Measurements from ENCODE around the gene ARHGAP23. TPM values are rescaled to one million over a fixed set of nuclear protein-coding genes. Genes with fewer than 3 reads are reported as not detected.

Gene ARHGAP23
- total and polyA plus RNA-seq, 2 experiments from 2014 or later: 16.0 to 30.0 TPM

GRCh38 chr17:38545531-38546225, 117.4 kb downstream of the ARHGAP23 start:
- no peaks in the 10 kb centered on the region for H3K79me2 ChIP-seq
- TF ChIP-seq EZH2 (IDR thresholded peaks at IDR 0.05; ENCODE audit: borderline replicate concordance) (no peak), CTCF (IDR thresholded peaks at IDR 0.05; ENCODE audit: poor library complexity) (no peak), EZH2phosphoT487 (IDR thresholded peaks at IDR 0.05; ENCODE audit: low read depth, severe bottlenecking, unreplicated experiment) (no peak)
- no peaks in the 10 kb centered on the region for H3K9me2 ChIP-seq (replicated peaks; ENCODE audit: insufficient read depth)
- H3K4me3 ChIP-seq: no peak overlapping the region
- no peak overlapping the region for H3K4me2 ChIP-seq
- 91% methylated on average over 12 of the region's 12 CpGs for WGBS (ENCODE audit: low lambda C conversion rate, missing lambda C conversion rate)
- no peak overlapping the region for H3K27ac ChIP-seq
- no peaks in the 10 kb centered on the region for H3K36me3 ChIP-seq (replicated peaks; ENCODE audit: insufficient read depth, low read depth)
- H3K9me3 ChIP-seq (ENCODE audit: low read depth): no peaks in the 10 kb centered on the region
- no peaks in the 10 kb centered on the region for H3K4me1 ChIP-seq (ENCODE audit: insufficient read depth)
- H2AFZ ChIP-seq: no peak overlapping the region
- H3K27me3 ChIP-seq: no peaks in the 10 kb centered on the region
- H4K20me1 ChIP-seq (ENCODE audit: insufficient read depth, poor library complexity, severe bottlenecking): no peaks in the 10 kb centered on the region
- no peak for DNase-seq (ENCODE audit: low spot score)

GRCh38 chr17:38546396-38546795, 118.1 kb downstream of the ARHGAP23 start:
- no peak overlapping the region for H3K4me3 ChIP-seq
- no peaks in the 10 kb centered on the region for H3K36me3 ChIP-seq (replicated peaks; ENCODE audit: insufficient read depth, low read depth)
- H2AFZ ChIP-seq: no peak overlapping the region
- no peak for TF ChIP-seq CTCF (IDR thresholded peaks at IDR 0.05; ENCODE audit: poor library complexity)
- TF ChIP-seq EZH2 (IDR thresholded peaks at IDR 0.05; ENCODE audit: borderline replicate concordance): no peak
- TF ChIP-seq EZH2phosphoT487 (IDR thresholded peaks at IDR 0.05; ENCODE audit: low read depth, severe bottlenecking, unreplicated experiment): no peak
- no peak overlapping the region for H3K27ac ChIP-seq
- no peaks in the 10 kb centered on the region for H3K9me3 ChIP-seq (ENCODE audit: low read depth)
- no peaks in the 10 kb centered on the region for H3K79me2 ChIP-seq
- no peaks in the 10 kb centered on the region for H3K9me2 ChIP-seq (replicated peaks; ENCODE audit: insufficient read depth)
- 94% methylated on average over 7 of the region's 11 CpGs for WGBS (ENCODE audit: low lambda C conversion rate, missing lambda C conversion rate)
- no peak overlapping the region for H3K4me2 ChIP-seq
- DNase-seq (ENCODE audit: low spot score): no peak
- H3K4me1 ChIP-seq (ENCODE audit: insufficient read depth): no peaks in the 10 kb centered on the region
- no peaks in the 10 kb centered on the region for H3K27me3 ChIP-seq
- H4K20me1 ChIP-seq (ENCODE audit: insufficient read depth, poor library complexity, severe bottlenecking): no peaks in the 10 kb centered on the region

- no peak overlapping the region for H3K4me2 ChIP-seq
- DNase-seq (ENCODE audit: low spot score): no peak
- H2AFZ ChIP-seq: no peak overlapping the region
- H3K27me3 ChIP-seq: no peaks in the 10 kb centered on the region
- no peaks in the 10 kb centered on the region for H4K20me1 ChIP-seq (ENCODE audit: insufficient read depth, poor library complexity, severe bottlenecking)
- H3K4me1 ChIP-seq (ENCODE audit: insufficient read depth): no peaks in the 10 kb centered on the region
- H3K36me3 ChIP-seq (replicated peaks; ENCODE audit: insufficient read depth, low read depth): no peaks in the 10 kb centered on the region
- TF ChIP-seq EZH2 (IDR thresholded peaks at IDR 0.05; ENCODE audit: borderline replicate concordance): no peak
- no peak for TF ChIP-seq EZH2phosphoT487 (IDR thresholded peaks at IDR 0.05; ENCODE audit: low read depth, severe bottlenecking, unreplicated experiment)
- TF ChIP-seq CTCF (IDR thresholded peaks at IDR 0.05; ENCODE audit: poor library complexity): no peak
- H3K27ac ChIP-seq: no peak overlapping the region
- no peak overlapping the region for H3K4me3 ChIP-seq
- 86% methylated on average over 9 of the region's 12 CpGs for WGBS (ENCODE audit: low lambda C conversion rate, missing lambda C conversion rate)
- no peaks in the 10 kb centered on the region for H3K79me2 ChIP-seq
- no peaks in the 10 kb centered on the region for H3K9me3 ChIP-seq (ENCODE audit: low read depth)
- no peaks in the 10 kb centered on the region for H3K9me2 ChIP-seq (replicated peaks; ENCODE audit: insufficient read depth)
Observed at GRCh38 chr17:38547444-38547843, 119.2 kb downstream of the ARHGAP23 start.

Measured in hepatocyte (in vitro differentiated cells).